CD4-positive, alpha-beta T cell treated with Interleukin-21 for 1 hour (primary cell): ENCODE data around the gene TMEM163.
"Not testable (repeated sequence)": the region's sequence is repeated elsewhere in the genome, so short reads cannot be mapped to it uniquely, and the experiment has no call there.

Experiments
- DNase-seq: peaks from one replicate; pipeline ENCODE4 v3.0.0-alpha.2; 2020

TMEM163 gene

DNA sequence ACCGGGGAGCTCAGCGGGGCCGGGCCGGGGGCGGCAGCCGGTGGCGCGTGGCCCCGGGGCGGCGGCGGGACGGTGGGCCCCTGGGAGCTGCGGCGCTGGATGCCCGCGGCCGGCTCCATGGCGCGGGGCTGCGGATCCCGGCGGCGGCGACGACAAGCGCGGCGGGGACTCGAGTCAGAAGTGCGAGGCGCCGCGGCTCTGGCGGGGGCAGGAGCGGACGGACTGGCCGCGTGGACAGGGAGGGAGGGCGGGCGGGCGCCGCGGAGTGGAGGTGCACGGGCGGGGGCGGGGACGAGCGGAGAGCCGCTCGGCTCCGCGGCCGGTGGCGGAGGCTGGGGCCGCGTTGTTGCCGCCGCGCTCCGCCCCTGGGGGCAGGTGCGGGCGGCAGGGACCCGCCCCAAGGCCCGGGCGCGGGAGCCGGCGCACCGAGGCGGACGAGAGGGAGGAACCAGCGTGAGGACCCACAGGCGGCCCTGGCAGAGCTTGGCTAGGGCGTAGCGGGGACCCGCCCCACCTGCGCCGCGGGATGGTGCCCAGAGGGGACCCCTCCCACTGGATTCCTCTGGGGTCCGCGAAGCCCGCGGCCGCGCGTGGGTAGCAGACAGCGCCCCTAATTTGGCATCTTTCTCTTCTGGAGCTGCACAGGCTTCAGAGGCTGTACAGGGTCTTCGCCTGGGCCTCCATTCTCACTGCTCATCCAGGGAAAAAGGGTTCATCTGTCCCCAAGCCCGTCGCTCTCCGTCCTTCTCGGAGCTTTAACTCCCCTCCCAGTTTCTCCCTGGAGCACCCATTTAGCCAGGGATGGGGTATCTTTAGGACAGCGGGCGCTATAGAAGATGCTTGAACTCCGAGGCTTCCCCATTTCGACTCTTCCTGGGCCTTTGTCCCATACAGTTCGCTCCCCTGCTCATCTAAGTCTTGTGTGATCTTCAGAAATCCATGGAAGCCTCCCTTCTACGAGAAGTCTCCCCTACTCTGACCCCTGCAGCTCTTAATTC lies at the start of gene TMEM163:
TMEM163 (minus strand) TSS at position 184 of the 998 bp plus-strand sequence.
- peak; percentile 8 for DNase-seq

DNA sequence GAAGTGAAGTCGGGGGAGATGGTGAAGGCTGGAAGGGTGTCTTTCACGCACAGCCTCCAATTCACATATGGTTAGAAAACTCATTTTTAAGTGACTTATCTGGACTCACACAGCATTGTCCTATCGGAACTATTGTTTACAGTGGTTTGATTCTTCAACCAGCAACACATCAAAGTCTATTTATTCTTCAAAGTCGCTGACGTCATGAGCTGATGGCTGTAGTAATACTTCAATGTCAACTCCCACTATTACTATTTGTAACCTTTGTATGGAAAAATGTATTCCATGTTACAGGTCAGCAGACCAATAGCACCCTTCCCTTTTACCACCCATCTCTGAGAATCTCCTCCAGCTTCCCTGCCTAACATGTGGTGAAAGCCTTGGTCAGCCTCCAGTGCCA lies 47.8 kb upstream of the TMEM163 start:
- no peak for DNase-seq

DNA sequence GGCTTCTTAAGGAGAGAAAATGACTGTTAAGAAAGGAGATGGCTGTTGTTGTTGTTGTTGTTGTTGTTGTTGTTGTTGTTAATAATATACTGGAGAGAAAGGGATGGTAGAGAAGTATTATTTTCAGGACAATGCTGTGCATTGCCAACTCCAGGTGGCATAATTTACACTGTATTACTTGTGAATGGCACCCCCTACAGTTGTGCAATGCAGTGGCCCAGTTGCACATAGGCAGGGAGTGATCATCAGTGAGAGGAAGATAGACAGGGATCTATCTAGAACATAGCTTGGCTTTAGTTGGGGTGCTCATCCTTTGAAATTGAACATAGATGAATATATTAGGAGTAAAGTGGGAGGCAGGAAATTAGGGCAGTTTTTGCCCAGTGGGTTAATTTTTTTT lies 47.2 kb upstream of the TMEM163 start:
- DNase-seq: no peak

DNA sequence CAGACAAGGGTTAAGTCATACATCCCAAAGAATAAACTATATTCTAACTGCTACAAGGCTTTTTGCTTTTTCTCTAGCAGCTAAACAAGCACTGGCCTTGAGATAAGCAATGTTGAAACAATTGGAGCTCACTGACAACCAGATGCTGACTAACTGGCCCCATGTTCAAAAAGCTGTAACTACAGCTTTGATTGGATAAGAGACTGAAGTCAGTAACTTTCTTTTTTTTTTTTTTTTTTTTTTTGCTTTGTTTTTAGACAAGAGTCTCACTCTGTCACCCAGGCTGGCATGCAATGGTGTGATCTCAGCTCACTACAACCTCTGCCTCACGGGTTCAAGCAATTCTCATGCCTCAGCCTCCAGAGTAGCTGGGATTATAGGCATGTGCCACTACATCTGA lies 45.4 kb upstream of the TMEM163 start:
- DNase-seq: no peak

DNA sequence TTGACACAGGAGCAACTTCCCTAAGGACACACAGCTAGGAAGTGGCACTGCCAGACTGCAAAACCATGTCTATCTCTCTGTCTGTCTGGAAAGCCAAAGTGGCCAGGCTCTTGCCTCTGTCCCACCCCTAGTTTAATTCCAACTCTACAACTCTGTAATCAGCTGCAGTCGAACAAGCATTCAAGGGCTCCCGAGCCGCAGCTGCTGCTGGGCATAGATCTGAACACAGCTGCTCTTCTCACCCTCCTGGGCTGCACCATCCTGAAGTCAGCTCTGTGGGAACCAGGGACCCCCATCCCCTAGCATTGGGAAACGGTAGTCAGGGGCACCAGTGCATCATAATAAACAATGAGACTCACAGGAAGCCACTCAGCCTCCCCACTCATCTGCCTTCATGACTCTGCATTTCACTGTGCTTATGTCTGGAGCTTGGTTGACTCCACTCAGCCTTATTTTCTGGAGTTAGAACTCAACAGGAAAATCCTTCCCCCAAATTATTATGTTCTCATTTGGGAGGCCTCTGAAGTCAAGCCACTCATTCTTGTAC lies 44.4 kb upstream of the TMEM163 start:
- no peak for DNase-seq

DNA sequence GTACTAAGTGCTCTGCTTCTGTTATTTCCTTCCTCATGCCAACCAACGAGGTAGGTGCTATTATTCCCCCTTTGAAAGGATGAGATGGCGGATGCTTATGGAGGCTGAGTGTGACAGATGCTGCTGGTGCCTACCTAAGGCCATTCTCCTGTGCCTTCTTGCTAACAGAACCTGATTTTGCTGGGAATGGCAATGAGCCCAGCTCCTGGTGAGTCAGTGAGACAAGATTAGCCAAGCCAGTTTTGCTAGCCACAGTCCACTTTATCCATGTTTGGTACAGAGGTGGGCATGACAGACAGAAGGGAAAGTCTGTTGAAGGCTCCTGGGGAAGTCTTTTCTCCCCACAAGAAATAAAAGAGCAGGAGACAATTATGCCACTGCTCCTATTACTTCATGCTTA lies 43.7 kb upstream of the TMEM163 start:
- DNase-seq: no peak

DNA sequence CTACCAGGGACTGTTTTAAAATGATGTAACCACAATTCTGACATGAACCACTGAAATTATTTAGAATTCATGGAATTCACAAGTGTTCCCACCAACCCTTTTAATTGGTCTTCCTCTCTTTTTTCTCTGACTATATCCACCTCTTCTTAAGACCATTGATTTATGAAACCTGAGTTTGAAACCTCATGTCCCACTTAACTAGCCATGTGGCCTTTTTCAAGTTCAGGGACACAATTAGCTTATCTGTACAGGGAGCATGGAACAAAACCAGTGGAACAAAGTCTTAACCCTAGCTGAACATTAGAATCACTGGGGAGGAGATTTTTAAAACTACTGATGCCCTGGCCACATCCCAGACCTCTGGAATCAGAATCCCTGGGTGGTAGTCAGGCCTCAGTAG lies 41.6 kb upstream of the TMEM163 start:
- no peak for DNase-seq

DNA sequence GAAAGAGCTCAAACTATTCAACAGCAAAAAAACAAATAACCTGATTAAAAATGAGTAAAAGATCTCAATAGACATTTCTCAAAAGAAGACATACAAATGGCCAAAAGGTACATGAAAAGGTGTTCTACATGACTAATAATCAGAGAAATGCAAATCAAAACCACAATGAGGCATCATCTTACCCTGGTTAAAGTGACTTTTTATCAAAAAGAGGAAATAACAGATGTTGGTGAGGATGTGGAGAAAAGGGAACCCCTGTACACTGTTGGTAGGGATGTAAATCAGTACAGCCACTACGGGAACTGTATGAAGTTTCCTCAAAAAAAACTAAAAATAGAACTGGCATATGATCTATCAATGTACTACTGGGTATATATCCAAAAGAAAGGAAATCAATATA lies 39.8 kb upstream of the TMEM163 start:
- DNase-seq: peak; percentile 12

DNA sequence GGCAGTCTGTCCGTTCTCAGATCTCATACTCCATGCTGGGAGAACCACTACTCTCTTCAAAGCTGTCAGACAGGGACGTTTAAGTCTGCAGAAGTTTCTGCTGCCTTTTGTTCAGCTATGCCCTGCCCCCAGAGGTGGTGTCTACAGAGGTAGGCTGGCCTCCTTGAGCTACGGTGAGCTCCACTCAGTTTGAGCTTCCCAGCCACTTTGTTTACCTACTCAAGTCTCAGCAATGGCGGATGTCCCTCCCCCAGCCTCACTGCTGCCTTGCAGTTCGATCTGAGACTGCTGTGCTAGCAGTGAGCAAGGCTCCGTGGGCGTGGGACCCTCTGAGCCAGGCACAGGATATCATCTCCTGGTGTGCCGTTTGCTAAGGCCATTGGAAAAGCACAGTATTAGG lies 33.2 kb upstream of the TMEM163 start:
- DNase-seq: not testable (repeated sequence)

DNA sequence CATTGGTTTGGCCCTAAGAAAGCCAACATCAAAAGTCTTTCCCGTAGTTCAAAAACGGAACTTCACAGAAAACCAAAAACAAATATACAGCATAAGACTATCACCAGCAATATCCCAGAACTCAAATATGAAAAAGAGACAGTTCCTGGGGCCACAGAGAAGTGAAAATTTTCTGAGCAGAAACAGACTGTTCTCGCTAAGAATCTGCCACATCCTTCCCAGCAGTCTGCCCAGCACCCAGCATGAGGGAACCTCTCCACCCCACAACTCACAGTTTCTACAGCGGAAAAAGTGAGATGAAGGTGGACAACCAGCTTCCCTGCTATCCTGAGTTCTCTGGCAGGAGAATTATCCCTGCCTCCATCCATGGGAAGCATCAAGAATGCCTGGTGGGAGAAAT lies 26.7 kb upstream of the TMEM163 start:
- no peak for DNase-seq

DNA sequence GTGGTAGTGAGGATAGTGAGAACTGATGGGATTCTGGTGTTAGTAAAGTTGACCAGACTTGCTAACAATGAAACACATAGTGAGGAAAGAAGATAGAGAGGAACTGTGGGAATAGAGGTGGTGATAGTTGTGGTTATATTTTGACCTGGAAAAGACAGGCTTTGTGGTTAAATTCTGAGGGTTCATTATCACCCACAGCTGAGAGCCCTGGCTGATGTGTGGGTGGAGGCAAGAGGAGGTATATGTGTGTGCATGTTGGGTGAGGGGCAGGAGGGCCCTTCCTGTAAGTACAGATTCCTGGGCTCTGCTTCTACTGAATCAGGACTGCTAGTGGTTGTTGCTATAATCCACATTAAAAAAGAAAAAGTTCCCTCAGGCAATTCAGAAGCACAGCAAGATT lies 26.2 kb upstream of the TMEM163 start:
- DNase-seq: no peak

DNA sequence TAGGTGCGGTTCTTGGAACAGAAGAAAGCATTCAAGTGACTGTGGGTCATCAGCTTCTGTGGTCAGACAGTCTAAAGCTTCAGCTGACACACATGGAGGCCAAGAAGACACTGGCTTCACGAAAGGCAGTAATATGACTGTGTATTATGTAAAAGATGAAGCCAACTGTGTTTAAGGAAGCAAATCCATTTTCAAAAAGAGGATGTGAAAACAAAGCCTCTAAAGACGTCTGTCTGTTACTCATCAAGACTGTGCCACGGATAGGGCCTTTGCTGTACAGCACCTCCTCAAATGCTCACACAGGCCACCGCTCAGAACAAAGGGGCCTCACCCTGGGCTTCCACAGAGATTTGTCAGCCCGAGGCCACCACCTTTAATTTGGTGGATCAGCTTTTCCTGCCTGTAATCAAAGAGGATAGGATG lies 21.1 kb upstream of the TMEM163 start:
- peak; percentile 22 for DNase-seq

DNA sequence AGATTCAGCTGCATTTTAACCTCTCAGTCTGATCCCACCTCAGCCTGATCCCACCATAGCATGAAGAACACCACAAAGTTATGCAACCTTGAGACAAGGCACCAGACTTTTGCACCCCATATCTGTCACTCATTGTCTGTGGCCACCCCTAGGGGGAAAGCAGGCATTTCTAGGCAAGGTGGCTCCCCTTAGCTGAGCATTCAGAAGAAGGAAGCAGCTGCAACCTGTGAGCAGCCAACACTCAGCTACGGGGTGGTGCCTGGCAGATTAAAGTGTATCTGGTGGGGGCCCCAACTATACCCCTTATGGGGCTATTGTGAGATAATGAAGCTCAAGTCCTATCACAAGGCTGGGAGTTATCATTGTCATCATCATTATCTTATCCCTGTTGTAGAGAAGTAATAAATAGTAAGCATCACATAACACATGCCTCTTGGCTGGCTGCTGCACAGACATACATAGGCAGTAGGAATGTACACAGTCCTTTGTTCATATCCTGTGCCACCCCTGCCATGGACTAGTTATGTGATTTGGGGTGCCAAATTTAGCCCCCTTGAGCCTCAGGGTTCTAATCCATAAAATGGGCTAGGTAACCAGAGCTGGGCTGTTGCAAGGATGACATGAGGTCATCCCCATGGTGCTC lies 20.6 kb upstream of the TMEM163 start:
- DNase-seq: no peak

DNA sequence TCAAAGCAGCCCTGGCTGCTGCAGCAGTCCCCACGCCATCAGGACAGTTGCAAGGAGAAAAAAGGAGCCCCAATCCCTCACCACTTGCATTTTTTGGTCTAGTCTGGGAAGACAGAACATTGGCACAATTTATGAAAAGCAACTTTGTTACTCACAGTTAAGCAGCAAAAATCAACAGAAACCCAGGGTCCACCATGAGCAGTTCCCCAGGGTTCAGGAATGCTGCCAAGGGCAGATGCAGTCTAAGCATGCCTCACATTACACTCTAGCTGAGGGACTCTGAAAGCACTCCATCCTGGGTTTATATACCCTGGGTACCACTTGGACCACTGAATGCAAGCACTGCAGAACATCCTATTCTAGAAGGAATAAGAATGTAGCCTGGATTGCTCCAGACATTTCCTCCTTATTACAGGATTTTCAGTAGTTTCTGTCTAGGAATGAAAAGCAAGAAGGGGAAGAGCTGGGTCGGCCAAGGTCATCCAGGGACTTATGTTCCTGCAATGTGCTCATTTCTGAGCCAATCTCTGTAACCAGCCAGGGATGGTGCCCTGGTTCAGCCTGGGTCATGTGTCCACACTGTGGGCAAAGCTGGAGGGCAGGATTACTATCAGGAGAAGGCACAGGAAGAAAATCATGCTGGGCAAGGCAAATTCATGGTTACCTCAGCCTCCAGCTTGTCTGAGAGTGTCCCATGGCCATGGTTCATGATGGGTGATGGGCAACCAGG lies 19.5 kb upstream of the TMEM163 start:
- DNase-seq: no peak

DNA sequence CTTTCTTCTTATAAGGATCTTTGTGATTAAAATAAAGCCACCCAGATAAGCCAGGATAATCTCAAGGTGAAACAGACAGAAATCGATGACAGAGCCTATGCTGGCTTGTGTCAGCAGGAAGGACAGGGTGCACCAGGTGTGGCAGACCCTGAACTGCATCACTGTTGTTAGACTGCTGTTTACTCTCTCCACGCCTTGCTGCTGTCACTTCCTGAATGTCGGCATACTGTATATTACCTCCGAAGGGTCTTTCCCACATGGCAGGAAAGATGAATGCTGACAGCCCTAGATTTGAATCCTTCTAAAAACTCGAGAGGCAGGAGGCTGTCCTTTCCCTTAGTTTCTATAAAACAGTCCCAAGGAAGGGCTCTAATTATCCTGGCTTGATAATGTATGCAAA lies 18.9 kb upstream of the TMEM163 start:
- no peak for DNase-seq

DNA sequence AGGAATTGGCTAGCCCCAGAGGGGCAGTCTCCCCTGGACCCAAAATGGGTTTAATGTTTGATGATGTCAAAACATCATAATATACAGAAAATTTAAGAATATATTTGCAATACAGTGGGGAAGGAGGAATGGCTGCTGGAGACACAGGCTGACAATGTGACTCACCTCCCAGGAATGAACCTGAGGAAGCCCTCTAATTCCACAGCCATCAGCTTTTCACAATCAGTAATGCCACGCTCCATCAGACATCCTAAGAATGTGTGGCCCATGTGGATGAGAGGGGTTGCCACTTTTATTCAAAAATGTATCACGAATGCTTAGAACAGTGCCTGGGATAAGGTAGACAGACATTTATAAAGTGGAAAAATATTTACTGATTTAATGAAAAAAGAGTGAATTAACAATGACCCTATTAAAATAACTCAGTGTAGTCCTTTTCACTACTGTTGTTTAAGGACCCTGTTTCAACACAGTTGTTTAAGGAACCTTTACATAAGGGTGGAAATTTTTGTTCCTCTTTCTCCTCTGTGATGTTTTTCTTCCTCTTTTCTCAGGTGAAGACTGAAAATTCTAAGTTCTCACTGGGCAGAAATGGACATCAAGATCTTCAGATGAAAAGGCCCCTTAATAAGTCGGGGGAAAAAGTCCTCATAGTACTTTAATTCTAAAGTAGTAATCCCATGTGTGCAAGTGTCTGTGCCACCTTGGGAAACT lies 17.5 kb upstream of the TMEM163 start:
- no peak for DNase-seq

DNA sequence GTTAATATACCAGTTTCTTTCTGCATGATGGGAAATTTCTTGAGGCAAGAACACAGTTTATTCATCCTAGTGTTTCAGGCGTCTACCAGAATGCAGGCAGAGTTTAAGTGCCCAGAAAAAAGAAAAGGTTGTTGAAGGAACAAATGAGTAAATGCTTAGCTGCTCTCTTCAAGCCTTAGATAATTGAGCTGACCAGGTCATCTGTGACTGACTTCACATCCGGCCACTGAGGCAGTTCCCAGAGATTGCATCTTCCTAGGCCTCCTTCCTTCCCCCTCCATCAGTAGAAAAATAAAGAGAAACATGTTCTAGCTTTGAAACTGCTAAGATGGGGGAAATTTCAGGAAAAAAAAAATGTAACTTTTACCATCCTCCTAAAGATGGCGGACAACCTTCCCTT lies 9.4 kb upstream of the TMEM163 start:
- no peak for DNase-seq

DNA sequence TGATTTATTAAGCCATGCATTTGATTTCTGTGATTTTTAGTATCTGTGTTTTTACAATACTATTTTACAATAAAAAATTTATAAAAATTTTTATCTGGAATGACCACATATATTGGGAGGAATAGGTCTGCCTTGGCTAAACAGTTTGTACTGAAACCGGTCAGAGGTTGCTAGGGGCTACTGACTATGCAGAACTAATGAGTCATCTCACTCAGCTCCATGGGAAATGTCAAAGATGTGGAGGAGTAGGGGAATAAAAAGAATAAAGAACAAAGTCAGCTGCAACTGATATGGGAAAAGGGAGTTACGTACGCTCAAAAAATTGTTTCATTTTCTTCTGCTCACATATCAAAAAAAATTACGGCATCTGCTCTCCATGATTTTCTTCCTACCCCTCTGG lies 8.6 kb upstream of the TMEM163 start:
- no peak for DNase-seq

DNA sequence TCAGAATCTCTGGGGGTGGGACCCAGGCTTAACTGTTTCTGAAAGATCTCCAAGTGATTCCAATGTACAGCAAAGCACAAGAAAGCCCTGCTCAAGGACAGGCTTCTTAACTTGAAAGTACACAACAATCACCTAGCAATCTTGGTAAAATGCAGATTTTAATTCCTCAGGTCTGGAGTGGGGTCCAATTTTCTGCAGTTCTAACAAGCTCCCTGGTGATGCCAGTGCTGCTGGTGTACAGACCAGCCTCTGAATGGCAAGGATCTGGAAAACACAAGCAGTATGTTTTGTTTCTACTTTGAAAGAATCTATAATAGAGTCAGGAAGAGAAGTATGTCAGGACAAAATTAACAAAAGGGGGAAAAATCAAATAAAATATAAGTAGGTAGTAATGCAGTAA lies 7.8 kb upstream of the TMEM163 start:
- DNase-seq: no peak

DNA sequence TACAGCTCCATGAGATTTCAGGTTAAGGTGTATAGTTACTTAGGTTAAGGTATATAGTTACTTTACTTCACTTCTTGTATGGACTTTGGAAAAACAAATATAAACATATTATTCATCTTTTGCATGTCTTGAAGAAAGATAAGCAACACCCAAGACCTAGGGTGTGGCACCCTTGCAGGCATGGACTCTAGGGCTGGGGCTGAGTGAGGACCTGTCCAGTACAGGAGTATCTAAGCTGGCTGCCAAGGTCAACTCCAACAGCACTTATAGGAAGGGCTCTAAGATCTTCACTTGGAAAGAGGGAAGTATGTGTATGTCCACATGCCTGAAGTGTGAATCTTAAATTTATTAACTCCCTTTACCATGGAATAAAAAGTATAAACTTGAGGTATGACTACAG lies 7.1 kb upstream of the TMEM163 start:
- no peak for DNase-seq

DNA sequence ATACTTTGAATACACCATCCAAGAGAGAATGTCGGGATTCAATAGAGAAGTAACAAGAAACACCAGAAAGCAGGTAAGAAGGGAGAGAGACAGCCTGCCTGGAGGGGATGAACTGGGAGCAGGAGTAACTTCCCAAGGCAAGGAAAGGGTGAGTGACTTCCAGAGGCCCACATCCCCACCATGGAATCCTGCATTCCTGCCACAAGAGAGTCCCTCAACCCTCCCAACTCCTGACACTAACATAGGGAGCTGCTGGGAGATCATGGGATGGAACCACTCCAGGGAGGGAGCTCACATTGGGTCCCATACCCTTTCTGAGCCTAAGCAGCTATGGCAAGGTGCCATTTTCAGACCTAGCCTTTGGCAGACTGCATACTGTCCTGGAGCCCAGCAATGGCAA lies 5.5 kb upstream of the TMEM163 start:
- DNase-seq: no peak

DNA sequence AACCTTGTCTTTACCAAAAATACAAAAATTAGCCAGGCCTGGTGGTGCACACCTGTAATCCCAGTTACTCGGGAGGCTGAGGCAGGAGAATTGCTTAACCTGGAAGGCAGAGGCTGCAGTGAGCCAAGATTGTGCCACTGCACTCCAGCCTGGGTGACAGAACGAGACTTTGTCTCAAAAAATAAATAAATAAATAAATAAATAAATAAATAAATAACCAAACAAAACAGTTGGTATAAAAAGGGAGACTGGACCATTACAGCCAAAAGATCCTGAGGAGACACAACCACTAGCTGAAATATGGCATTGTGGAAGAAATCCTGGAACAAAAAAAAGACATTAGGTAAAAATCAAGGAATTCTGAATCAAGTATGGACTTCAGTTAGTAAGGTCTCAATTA lies 4.9 kb upstream of the TMEM163 start:
- not testable (repeated sequence) for DNase-seq

DNA sequence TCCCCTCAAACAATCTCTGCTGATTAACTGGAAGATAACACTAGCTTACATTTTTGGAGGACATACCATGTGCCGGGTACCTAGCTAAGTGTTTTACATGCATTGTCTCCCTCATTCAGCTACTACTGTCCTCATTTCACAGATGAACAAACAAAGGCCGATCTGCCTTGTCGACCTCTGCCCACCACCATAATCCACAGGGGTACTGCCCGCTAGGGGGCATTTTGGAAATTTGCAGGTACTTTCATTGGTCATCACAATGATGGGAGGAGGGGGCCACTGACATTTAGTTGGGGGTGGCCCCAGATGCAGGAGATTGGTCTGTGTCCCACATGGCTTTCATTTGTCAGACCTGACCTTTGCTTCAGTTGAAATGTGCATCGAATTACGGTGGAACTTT lies 3.9 kb upstream of the TMEM163 start:
- no peak for DNase-seq
